Neural progenitor cell (in vitro differentiated cells): ENCODE results near the gene GLRA1. TPM values are rescaled to one million over a fixed set of nuclear protein-coding genes. Genes with fewer than 3 reads are reported as not detected.

Experiments
- DNase-seq: peaks from one replicate; pipeline ENCODE4 v3.0.0-alpha.2; 2016; ENCODE audit warnings: low spot score
- H2AFZ ChIP-seq: fragments of 200-600 bp; sonication (generic); replicated peaks from 2 replicates; pipeline ENCODE4 v1.6.1; 2016; ENCODE audit warnings: antibody characterized with exemption
- H3F3A ChIP-seq: fragments of 200-600 bp; sonication (generic); 2 replicates; pipeline ENCODE4 v1.6.1; 2016; ENCODE audit warnings: antibody characterized with exemption, low read depth
- H3K27ac ChIP-seq: fragments of 200-600 bp; sonication (generic); 2 replicates; pipeline ENCODE4 v1.5.1; 2016; ENCODE audit warnings: mild to moderate bottlenecking
- H3K27me3 ChIP-seq: fragments of 200-600 bp; sonication (generic); 2 replicates; pipeline ENCODE4 v1.6.1; 2016; ENCODE audit warnings: mild to moderate bottlenecking, moderate library complexity
- H3K36me3 ChIP-seq: fragments of 200-600 bp; sonication (generic); 2 replicates; pipeline ENCODE4 v1.5.1; 2016
- H3K4me1 ChIP-seq: fragments of 200-600 bp; sonication (generic); 2 replicates; pipeline ENCODE4 v1.6.1; 2016; ENCODE audit warnings: mixed run types
- H3K4me2 ChIP-seq: fragments of 200-600 bp; sonication (generic); 2 replicates; pipeline ENCODE4 v1.6.1; 2016
- H3K4me3 ChIP-seq: fragments of 200-600 bp; sonication (generic); 2 replicates; pipeline ENCODE4 v1.5.1; 2016
- H3K79me2 ChIP-seq: fragments of 200-600 bp; sonication (generic); 2 replicates; pipeline ENCODE4 v1.6.1; 2016; ENCODE audit warnings: low read depth
- H3K9ac ChIP-seq: fragments of 200-600 bp; sonication (generic); 2 replicates; pipeline ENCODE4 v1.6.1; 2016
- H3K9me3 ChIP-seq: fragments of 200-600 bp; sonication (generic); 2 replicates; pipeline ENCODE4 v1.5.1; 2016; ENCODE audit warnings: low read depth
- H4K20me1 ChIP-seq: fragments of 200-600 bp; sonication (generic); 2 replicates; pipeline ENCODE4 v1.6.1; 2016; ENCODE audit warnings: low read depth
- H3K27ac Mint-ChIP-seq: 3 replicates; pipeline ENCODE4 v1.8.0; 2021; ENCODE audit warnings: mixed read lengths
- H3K27me3 Mint-ChIP-seq: 2 replicates; pipeline ENCODE4 v1.8.0; 2022; ENCODE audit warnings: low read depth, mild to moderate bottlenecking, inconsistent platforms, moderate library complexity, mixed read lengths; ENCODE audit not compliant: insufficient read depth
- H3K36me3 Mint-ChIP-seq: 3 replicates; pipeline ENCODE4 v1.8.0; 2021; ENCODE audit warnings: mixed read lengths
- H3K4me1 Mint-ChIP-seq: 3 replicates; pipeline ENCODE4 v1.8.0; 2021; ENCODE audit warnings: mixed read lengths
- H3K4me3 Mint-ChIP-seq: 3 replicates; pipeline ENCODE4 v1.8.0; 2021; ENCODE audit warnings: mild to moderate bottlenecking, moderate library complexity, mixed read lengths
- H3K9me3 Mint-ChIP-seq: 3 replicates; pipeline ENCODE4 v1.8.0; 2020; ENCODE audit warnings: mixed read lengths
- EZH2 ChIP-seq: fragments of 200-600 bp; sonication (generic); IDR thresholded peaks from 2 replicates; pipeline ENCODE4 v1.6.1; 2017; ENCODE audit warnings: antibody characterized with exemption, mild to moderate bottlenecking, moderate library complexity
- EZH2phosphoT487 ChIP-seq: fragments of 200-600 bp; sonication (generic); IDR thresholded peaks from 2 replicates; pipeline ENCODE4 v1.6.1; 2017; ENCODE audit warnings: antibody characterized with exemption
- total RNA-seq: library from RNA; depleted of rRNA; stranded (reverse); fragments of >200 nt; gene quantifications from 2 replicates; pipeline ENCODE4 v1.2.3, GENCODE V29; 2015; ENCODE audit warnings: low replicate concordance
- TF ChIP-seq, protein P1 (sequence below): fragments of 200-600 bp; sonication (generic); IDR thresholded peaks from 2 replicates; pipeline ENCODE4 v1.5.1; 2017; ENCODE audit warnings: antibody characterized with exemption, mild to moderate bottlenecking

The GLRA1 gene
- total RNA-seq, 1 donor from 2014 or later = not detected

DNA sequence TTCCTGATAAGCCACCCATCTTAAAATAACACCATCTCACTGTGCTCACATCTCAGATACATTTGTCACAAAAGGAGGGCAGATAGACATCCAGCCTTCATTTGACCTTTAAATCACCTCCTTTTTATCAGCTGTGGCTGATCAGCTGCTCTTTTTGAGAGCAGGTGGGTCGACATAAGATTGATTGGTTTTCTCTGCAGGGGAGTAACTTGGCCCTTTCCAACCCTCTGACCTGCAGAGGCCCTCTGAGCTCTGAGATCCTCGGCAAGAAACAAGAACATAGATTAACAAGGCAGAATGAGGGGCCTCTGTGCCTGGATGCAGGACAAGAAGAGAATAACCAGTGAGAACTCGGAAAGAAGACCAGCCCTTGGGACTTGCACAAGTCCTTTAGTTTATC, 33.5 kb upstream of the GLRA1 start:
- TF ChIP-seq, protein P1, sequence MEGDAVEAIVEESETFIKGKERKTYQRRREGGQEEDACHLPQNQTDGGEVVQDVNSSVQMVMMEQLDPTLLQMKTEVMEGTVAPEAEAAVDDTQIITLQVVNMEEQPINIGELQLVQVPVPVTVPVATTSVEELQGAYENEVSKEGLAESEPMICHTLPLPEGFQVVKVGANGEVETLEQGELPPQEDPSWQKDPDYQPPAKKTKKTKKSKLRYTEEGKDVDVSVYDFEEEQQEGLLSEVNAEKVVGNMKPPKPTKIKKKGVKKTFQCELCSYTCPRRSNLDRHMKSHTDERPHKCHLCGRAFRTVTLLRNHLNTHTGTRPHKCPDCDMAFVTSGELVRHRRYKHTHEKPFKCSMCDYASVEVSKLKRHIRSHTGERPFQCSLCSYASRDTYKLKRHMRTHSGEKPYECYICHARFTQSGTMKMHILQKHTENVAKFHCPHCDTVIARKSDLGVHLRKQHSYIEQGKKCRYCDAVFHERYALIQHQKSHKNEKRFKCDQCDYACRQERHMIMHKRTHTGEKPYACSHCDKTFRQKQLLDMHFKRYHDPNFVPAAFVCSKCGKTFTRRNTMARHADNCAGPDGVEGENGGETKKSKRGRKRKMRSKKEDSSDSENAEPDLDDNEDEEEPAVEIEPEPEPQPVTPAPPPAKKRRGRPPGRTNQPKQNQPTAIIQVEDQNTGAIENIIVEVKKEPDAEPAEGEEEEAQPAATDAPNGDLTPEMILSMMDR = no peak
- TF ChIP-seq EZH2 (no peak), EZH2phosphoT487 (peak; percentile 41)
- Histone ChIP-seq H3K9ac (no peak overlapping the region), H3K9me3 (no peaks in the 10 kb centered on the region), H3K36me3 (no peaks in the 10 kb centered on the region), H4K20me1 (peaks cover 6% of the 10 kb centered on the region), H3K27ac (no peak overlapping the region), H3K4me3 (no peak overlapping the region), H3K27me3 (peaks cover 9% of the 10 kb centered on the region), H3K4me2 (no peak overlapping the region), H3K79me2 (no peaks in the 10 kb centered on the region), H3F3A (no peaks in the 10 kb centered on the region), H3K4me1 (peaks cover 16% of the 10 kb centered on the region), H2AFZ (no peak overlapping the region)
- Mint-ChIP-seq H3K27me3 (peaks cover 21% of the 10 kb centered on the region), H3K4me1 (peaks cover 29% of the 10 kb centered on the region), H3K9me3 (peaks cover 2% of the 10 kb centered on the region), H3K4me3 (no peak overlapping the region), H3K27ac (peak overlapping the region; percentile 84), H3K36me3 (no peaks in the 10 kb centered on the region)
- no peak for DNase-seq

DNA sequence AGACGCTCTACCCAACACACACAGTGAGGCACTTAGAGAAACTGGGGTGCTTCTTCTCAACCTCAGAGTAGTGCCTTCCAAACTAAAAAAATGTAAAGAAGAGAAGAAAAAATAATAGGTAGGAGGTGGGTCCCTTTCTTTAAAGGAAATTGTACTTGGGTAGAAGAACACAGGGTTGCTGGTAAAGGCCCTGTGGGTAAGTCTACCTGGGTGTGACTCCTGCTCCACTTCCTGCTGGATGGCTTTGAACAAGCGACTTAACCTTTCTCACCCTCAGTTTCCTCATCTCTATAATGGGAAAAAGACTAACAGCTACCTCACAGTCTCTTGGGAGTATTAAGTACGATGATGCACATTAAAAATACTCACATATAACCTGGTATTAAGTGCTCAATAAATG, 32.1 kb upstream of the GLRA1 start:
- Mint-ChIP-seq H3K4me1 (peaks cover 24% of the 10 kb centered on the region), H3K27me3 (peaks cover 20% of the 10 kb centered on the region), H3K27ac (no peak overlapping the region), H3K9me3 (peaks cover 2% of the 10 kb centered on the region), H3K4me3 (no peak overlapping the region), H3K36me3 (no peaks in the 10 kb centered on the region)
- H3K4me1 ChIP-seq = peaks cover 12% of the 10 kb centered on the region
- DNase-seq = no peak
- peaks cover 6% of the 10 kb centered on the region for H4K20me1 ChIP-seq
- TF ChIP-seq EZH2phosphoT487 (no peak), EZH2 (no peak)
- TF ChIP-seq, protein P1 = no peak
- no peaks in the 10 kb centered on the region for H3K36me3 ChIP-seq
- peaks cover 9% of the 10 kb centered on the region for H3K27me3 ChIP-seq
- no peak overlapping the region for H3K4me2 ChIP-seq
- H3F3A ChIP-seq = no peaks in the 10 kb centered on the region
- no peak overlapping the region for H3K4me3 ChIP-seq
- no peaks in the 10 kb centered on the region for H3K79me2 ChIP-seq
- H3K9me3 ChIP-seq = no peaks in the 10 kb centered on the region
- no peak overlapping the region for H3K27ac ChIP-seq
- no peak overlapping the region for H3K9ac ChIP-seq
- H2AFZ ChIP-seq = no peak overlapping the region

DNA sequence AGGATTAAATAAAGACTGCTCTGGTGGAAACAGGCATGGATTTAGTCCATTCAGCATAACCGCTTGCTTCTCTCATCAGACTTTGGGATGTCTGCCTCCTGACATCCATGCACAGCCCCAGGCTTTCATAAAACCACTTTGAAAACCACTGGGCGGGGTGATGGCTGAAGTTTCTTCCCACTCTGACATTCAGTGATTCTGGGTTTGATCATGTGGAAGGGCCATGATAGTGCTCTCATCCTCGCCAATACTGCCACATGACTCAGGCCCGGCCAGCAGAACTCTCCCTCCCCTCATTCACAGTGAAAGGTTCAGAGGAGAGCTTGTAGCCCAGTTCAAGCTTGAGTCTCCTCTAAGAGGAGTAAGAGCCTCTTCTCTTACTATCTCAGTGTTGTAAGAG, 29.6 kb upstream of the GLRA1 start:
- H3K27ac ChIP-seq = no peak overlapping the region
- no peak overlapping the region for H3K4me3 ChIP-seq
- Mint-ChIP-seq H3K4me1 (peaks cover 24% of the 10 kb centered on the region), H3K27me3 (peaks cover 16% of the 10 kb centered on the region), H3K4me3 (no peak overlapping the region), H3K9me3 (no peaks in the 10 kb centered on the region), H3K27ac (no peak overlapping the region), H3K36me3 (no peaks in the 10 kb centered on the region)
- H3K9me3 ChIP-seq = no peaks in the 10 kb centered on the region
- no peaks in the 10 kb centered on the region for H3F3A ChIP-seq
- H3K4me2 ChIP-seq = no peak overlapping the region
- TF ChIP-seq, protein P1 = no peak
- TF ChIP-seq EZH2phosphoT487 = no peak
- TF ChIP-seq EZH2 = no peak
- H4K20me1 ChIP-seq = peaks cover 6% of the 10 kb centered on the region
- no peaks in the 10 kb centered on the region for H3K79me2 ChIP-seq
- DNase-seq = no peak
- peaks cover 15% of the 10 kb centered on the region for H3K27me3 ChIP-seq
- H3K4me1 ChIP-seq = peaks cover 5% of the 10 kb centered on the region
- no peak overlapping the region for H2AFZ ChIP-seq
- H3K9ac ChIP-seq = no peak overlapping the region
- no peaks in the 10 kb centered on the region for H3K36me3 ChIP-seq
